NK-92 (cell line): ENCODE measurements around the gene AHI1.
"Not testable (repeated sequence)": the region's sequence is repeated elsewhere in the genome, so short reads cannot be mapped to it uniquely, and the experiment has no call there.

ENCODE experiments used
- DNase-seq: peaks from one replicate; lab custom pipeline; 2025; ENCODE audit not compliant: unreplicated experiment; lab: John Stamatoyannopoulos, UW

AHI1 gene

GRCh38 chr6:135397172-135397952 is 100.2 kb downstream of the AHI1 start:
- no peak for DNase-seq

- no peak for DNase-seq
These were observed 102.4 kb downstream of the AHI1 start for GRCh38 chr6:135395136-135395535.

GRCh38 chr6:135393289-135393688 is 104.3 kb downstream of the AHI1 start:
- DNase-seq: no peak

- no peak for DNase-seq
These were observed 107.1 kb downstream of the AHI1 start for GRCh38 chr6:135390458-135390857.

GRCh38 chr6:135385299-135385698 is 112.2 kb downstream of the AHI1 start:
- no peak for DNase-seq

- DNase-seq: no peak
These were observed 113.8 kb downstream of the AHI1 start for GRCh38 chr6:135383766-135384165.

- no peak for DNase-seq
These were observed 114.2 kb downstream of the AHI1 start for GRCh38 chr6:135383301-135383700.

GRCh38 chr6:135382182-135382628 is 115.3 kb downstream of the AHI1 start:
- DNase-seq: no peak

- DNase-seq: no peak
These were observed 116.7 kb downstream of the AHI1 start for GRCh38 chr6:135380793-135381192.

GRCh38 chr6:135379647-135380046 is 117.9 kb downstream of the AHI1 start:
- no peak for DNase-seq

- no peak for DNase-seq
These were observed 124.8 kb downstream of the AHI1 start for GRCh38 chr6:135372758-135373157.

- DNase-seq: not testable (repeated sequence)
These were observed 133.9 kb downstream of the AHI1 start for GRCh38 chr6:135363622-135364021.

GRCh38 chr6:135362124-135362523 is 135.4 kb downstream of the AHI1 start:
- no peak for DNase-seq

GRCh38 chr6:135360222-135360621 is 137.3 kb downstream of the AHI1 start:
- DNase-seq: no peak

GRCh38 chr6:135358985-135359384 is 138.6 kb downstream of the AHI1 start:
- DNase-seq: no peak

GRCh38 chr6:135358251-135358821 is 139.2 kb downstream of the AHI1 start:
- DNase-seq: no peak

GRCh38 chr6:135354407-135354806 is 143.1 kb downstream of the AHI1 start:
- DNase-seq: no peak

- DNase-seq: no peak
These were observed 144.4 kb downstream of the AHI1 start for GRCh38 chr6:135353113-135353512.

GRCh38 chr6:135351635-135352034 is 145.9 kb downstream of the AHI1 start:
- no peak for DNase-seq

GRCh38 chr6:135347887-135348286 is 149.7 kb downstream of the AHI1 start:
- no peak for DNase-seq

GRCh38 chr6:135346747-135347146 is 150.8 kb downstream of the AHI1 start:
- DNase-seq: no peak

GRCh38 chr6:135344526-135344925 is 153.0 kb downstream of the AHI1 start:
- DNase-seq: no peak

- not testable (repeated sequence) for DNase-seq
These were observed 157.6 kb downstream of the AHI1 start for GRCh38 chr6:135339920-135340319.
